Gastrocnemius medialis (tissue), 4 donors: Measurements from ENCODE around the gene MRPL10. TPM values are rescaled to one million over a fixed set of nuclear protein-coding genes. Genes with fewer than 3 reads are reported as not detected.

ENCODE experiments used
- ATAC-seq, 2 donors: fragments of 150-250 bp; one replicate each; pipeline ENCODE4 v1.9.1; 2016
- DNase-seq, 2 donors: peaks; one replicate each; pipeline ENCODE4 v3.0.0-alpha.2; 2019
- H3K27ac ChIP-seq, 4 donors: fragments of 200-600 bp; sonication (generic); 1 replicate in 1 of 4; 2 replicates in 3 of 4; pipeline ENCODE4 v1.5.1; 2016 to 2018; ENCODE audit warnings: mild to moderate bottlenecking in 2 of 4, moderate library complexity in 1 of 4
- H3K27me3 ChIP-seq, 3 donors: fragments of 200-600 bp; sonication (generic) in 2 of 3; 1 replicate in 1 of 3; 2 replicates in 2 of 3; pipeline versions ENCODE4 v1.5.1 to v1.6.0; 2016 to 2019; ENCODE audit warnings: mild to moderate bottlenecking in 1 of 3, moderate library complexity in 1 of 3
- H3K36me3 ChIP-seq, 2 donors: fragments of 200-600 bp; sonication (generic) in 1 of 2; one replicate each; pipeline ENCODE4 v1.5.1; 2017 to 2018
- H3K4me1 ChIP-seq, 2 donors: fragments of 200-600 bp; sonication (generic) in 1 of 2; one replicate each; pipeline ENCODE4 v1.5.1; 2016 to 2017; ENCODE audit warnings: mild to moderate bottlenecking in 2 of 2
- H3K4me3 ChIP-seq, 4 donors: fragments of 200-600 bp; sonication (generic) in 3 of 4; 1 replicate in 1 of 4; 2 replicates in 3 of 4; pipeline ENCODE4 v1.5.1; 2016 to 2019; ENCODE audit warnings: mild to moderate bottlenecking in 2 of 4
- H3K9me3 ChIP-seq, 3 donors: fragments of 200-600 bp; sonication (generic) in 2 of 3; 1 replicate in 1 of 3; 2 replicates in 2 of 3; pipeline ENCODE4 v1.5.1; 2016 to 2019
- POLR2A ChIP-seq, 2 donors: fragments of 450-650 bp; IDR thresholded peaks; one replicate each; pipeline ENCODE4 v1.6.1; 2017; ENCODE audit warnings: antibody characterized with exemption in 2 of 2, mild to moderate bottlenecking in 2 of 2, moderate library complexity in 2 of 2
- in situ Hi-C, 4 donors: fragments of 200-750 bp; cut with MboI; loops; one replicate each; pipeline versions ENCODE4 v1.15.0 to v1.8.0; 2017; ENCODE audit warnings: low sequenced_read_pairs in 4 of 4
- intact Hi-C: fragments of 100-400 bp; cut with DNase I; formaldehyde crosslinking; loops from one replicate; pipeline ENCODE4 v1.15.1; 2023; ENCODE audit warnings: low total_unique reads
- total RNA-seq, 4 donors: library from RNA; depleted of rRNA; stranded (reverse); fragments of >200 nt; gene quantifications; one replicate each; pipeline versions ENCODE4 v1.1.0 to v1.2.3, GENCODE V29; 2016
- TF ChIP-seq, protein P1 (sequence below), 5 experiments: fragments of 450-650 bp in 3 of 5; fragments of 200-600 bp in 2 of 5; sonication (generic) in 2 of 5; IDR thresholded peaks in 4 of 5; conservative IDR thresholded peaks in 1 of 5; 1 replicate in 4 of 5; 2 replicates in 1 of 5; pipeline ENCODE4 v1.5.1; 2016 to 2019; ENCODE audit warnings: antibody characterized with exemption in 5 of 5, mild to moderate bottlenecking in 3 of 5, moderate library complexity in 3 of 5

The MRPL10 gene
- total RNA-seq, 4 donors from 2014 or later = 38.6 to 76.5 (median 49.6) TPM

GRCh38 chr17:47803751-47804150 is 27.6 kb downstream of the MRPL10 start:
- TF ChIP-seq, protein P1, sequence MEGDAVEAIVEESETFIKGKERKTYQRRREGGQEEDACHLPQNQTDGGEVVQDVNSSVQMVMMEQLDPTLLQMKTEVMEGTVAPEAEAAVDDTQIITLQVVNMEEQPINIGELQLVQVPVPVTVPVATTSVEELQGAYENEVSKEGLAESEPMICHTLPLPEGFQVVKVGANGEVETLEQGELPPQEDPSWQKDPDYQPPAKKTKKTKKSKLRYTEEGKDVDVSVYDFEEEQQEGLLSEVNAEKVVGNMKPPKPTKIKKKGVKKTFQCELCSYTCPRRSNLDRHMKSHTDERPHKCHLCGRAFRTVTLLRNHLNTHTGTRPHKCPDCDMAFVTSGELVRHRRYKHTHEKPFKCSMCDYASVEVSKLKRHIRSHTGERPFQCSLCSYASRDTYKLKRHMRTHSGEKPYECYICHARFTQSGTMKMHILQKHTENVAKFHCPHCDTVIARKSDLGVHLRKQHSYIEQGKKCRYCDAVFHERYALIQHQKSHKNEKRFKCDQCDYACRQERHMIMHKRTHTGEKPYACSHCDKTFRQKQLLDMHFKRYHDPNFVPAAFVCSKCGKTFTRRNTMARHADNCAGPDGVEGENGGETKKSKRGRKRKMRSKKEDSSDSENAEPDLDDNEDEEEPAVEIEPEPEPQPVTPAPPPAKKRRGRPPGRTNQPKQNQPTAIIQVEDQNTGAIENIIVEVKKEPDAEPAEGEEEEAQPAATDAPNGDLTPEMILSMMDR (IDR thresholded peaks at IDR 0.05 in 4 of 5, conservative IDR thresholded peaks at IDR 0.05 in 1 of 5) = no peak
- TF ChIP-seq POLR2A (IDR thresholded peaks at IDR 0.05) = no peak
- in situ Hi-C loops = loop anchor here in 1 of 4 donors (10.0 kb wide), 1 partner anchor 109 kb away; the partner anchor contains the start of gene TBKBP1

GRCh38 chr17:47803201-47803600 is 28.1 kb downstream of the MRPL10 start:
- H3K27me3 ChIP-seq = no peaks in the 10 kb centered on the region
- in situ Hi-C loops = loop anchor here in 1 of 4 donors (10.0 kb wide), 1 partner anchor 108 kb away; the partner anchor contains the start of gene TBKBP1
- intact Hi-C loops = loop anchor here (5.0 to 10.0 kb wide), 2 partner anchors 108 to 141 kb away; partner anchors contain the start of gene TBKBP1
- no peaks in the 10 kb centered on the region for H3K9me3 ChIP-seq
- H3K36me3 ChIP-seq = peaks cover 0 to 5% of the 10 kb centered on the region in 2 donors
- TF ChIP-seq POLR2A (IDR thresholded peaks at IDR 0.05) = no peak
- TF ChIP-seq, protein P1 (IDR thresholded peaks at IDR 0.05 in 4 of 5, conservative IDR thresholded peaks at IDR 0.05 in 1 of 5) = no peak
- ATAC-seq (no peak), DNase-seq (no peak)
- peaks cover 0 to 23% of the 10 kb centered on the region in 2 donors for H3K4me1 ChIP-seq
- H3K4me3 ChIP-seq = no peak overlapping the region
- H3K27ac ChIP-seq = no peak overlapping the region

More at GRCh38 chr17:47803751-47804150, 27.6 kb downstream of the MRPL10 start:
- no peak overlapping the region for H3K27ac ChIP-seq
- H3K4me3 ChIP-seq = no peak overlapping the region
- intact Hi-C loops = loop anchor here (5.0 to 10.0 kb wide), 2 partner anchors 109 to 141 kb away; partner anchors contain the start of gene TBKBP1
- no peak for DNase-seq
- peaks cover 0 to 6% of the 10 kb centered on the region in 2 donors for H3K36me3 ChIP-seq
- H3K4me1 ChIP-seq = peaks cover 0 to 23% of the 10 kb centered on the region in 2 donors
- no peak for ATAC-seq
- no peaks in the 10 kb centered on the region for H3K27me3 ChIP-seq
- H3K9me3 ChIP-seq = no peaks in the 10 kb centered on the region

DNA sequence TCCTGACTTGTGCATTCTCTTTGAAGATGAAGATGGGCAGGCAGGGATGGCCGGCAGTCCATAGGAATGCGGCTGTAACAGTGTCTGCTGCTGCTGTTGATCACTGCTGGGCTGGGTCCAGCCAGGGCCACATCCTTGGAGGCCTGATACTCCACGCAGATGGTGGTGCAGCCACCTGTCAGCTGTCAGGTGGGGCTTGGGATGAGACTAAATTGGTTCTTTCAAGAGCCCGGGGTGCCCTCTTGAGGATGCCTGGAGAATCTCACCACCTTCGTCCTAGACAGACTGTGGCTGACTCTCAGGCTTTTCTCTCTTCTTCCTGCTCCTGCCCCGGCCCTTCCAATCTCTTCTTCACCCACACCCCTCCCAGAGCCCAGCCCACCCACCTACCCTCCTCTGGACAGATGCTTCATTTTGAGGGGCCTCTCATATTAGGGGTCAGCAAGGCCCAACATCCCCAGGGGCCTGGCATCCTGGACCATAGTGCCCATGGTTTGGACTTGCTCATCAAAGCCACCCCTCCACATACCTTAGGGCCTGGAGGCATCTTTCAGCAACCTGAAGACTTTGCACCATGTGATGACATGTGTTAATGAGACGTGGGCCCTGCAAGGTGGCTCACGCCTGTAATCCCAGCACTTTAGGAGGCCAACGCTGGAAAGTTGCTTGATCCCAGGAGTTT is 28.9 kb downstream of the MRPL10 start:
- TF ChIP-seq POLR2A (IDR thresholded peaks at IDR 0.05) = no peak
- TF ChIP-seq, protein P1 (IDR thresholded peaks at IDR 0.05 in 4 of 5, conservative IDR thresholded peaks at IDR 0.05 in 1 of 5) = peak; percentile 28 to 56 (median 45)
- no peaks in the 10 kb centered on the region for H3K27me3 ChIP-seq
- no peak overlapping the region for H3K4me3 ChIP-seq
- H3K9me3 ChIP-seq = no peaks in the 10 kb centered on the region
- intact Hi-C loops (loop anchor here (5.0 to 10.0 kb wide), 2 partner anchors 108 to 140 kb away; partner anchors contain the start of gene TBKBP1), in situ Hi-C loops (loop anchor here in 1 of 4 donors (10.0 kb wide), 1 partner anchor 108 kb away; the partner anchor contains the start of gene TBKBP1)
- DNase-seq = peak in 1 of 2 donors; percentile 40
- H3K27ac ChIP-seq = no peak overlapping the region
- ATAC-seq = peak; percentile 50 to 61
- peaks cover 0 to 19% of the 10 kb centered on the region in 2 donors for H3K4me1 ChIP-seq
- no peaks in the 10 kb centered on the region for H3K36me3 ChIP-seq

DNA sequence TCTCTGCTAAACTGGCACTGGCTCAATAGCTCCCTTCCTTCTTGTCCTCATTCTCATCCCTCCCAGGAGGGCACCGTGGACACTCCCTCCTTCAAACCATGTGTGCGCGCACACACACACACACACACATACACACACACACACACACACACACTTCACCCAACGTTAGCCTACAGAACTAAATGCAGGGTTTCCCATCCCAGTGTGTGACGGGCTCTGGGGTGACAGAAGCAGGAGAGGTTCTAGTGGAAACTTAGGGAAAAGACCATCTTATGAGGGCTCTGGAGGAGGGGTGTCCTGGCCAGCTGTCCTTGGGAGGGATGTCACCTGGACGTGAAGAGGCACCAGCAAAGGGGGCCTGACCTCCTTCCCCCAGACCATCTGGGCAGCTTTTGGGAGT is 29.4 kb downstream of the MRPL10 start:
- no peak for ATAC-seq

More for the DNA sequence above, 29.4 kb downstream of the MRPL10 start:
- Histone ChIP-seq H3K4me3 (no peak overlapping the region), H3K36me3 (no peaks in the 10 kb centered on the region), H3K27ac (no peak overlapping the region), H3K27me3 (no peaks in the 10 kb centered on the region), H3K9me3 (no peaks in the 10 kb centered on the region), H3K4me1 (peaks cover 0 to 14% of the 10 kb centered on the region in 2 donors)
- in situ Hi-C loops (loop anchor here in 1 of 4 donors (10.0 kb wide), 1 partner anchor 107 kb away; the partner anchor contains the start of gene TBKBP1), intact Hi-C loops (loop anchor here (5.0 to 10.0 kb wide), 2 partner anchors 107 to 140 kb away; partner anchors contain the start of gene TBKBP1)
- no peak for DNase-seq
- TF ChIP-seq, protein P1 (IDR thresholded peaks at IDR 0.05 in 4 of 5, conservative IDR thresholded peaks at IDR 0.05 in 1 of 5) = no peak
- no peak for TF ChIP-seq POLR2A (IDR thresholded peaks at IDR 0.05)
